Mesothelial cell of epicardium (in vitro differentiated cells): ENCODE results near the gene GPR157. TPM values are rescaled to one million over a fixed set of nuclear protein-coding genes. Genes with fewer than 3 reads are reported as not detected.
"Not testable (repeated sequence)": the region's sequence is repeated elsewhere in the genome, so short reads cannot be mapped to it uniquely, and the experiment has no call there.

Source experiments
- DNase-seq, 2 experiments: peaks; one replicate each; pipeline ENCODE4 v3.0.0; 2021; ENCODE audit warnings: low spot score in 2 of 2; ENCODE audit not compliant: unreplicated experiment in 2 of 2
- H3K27ac Mint-ChIP-seq: 2 replicates; pipeline ENCODE4 v1.8.0; 2021; ENCODE audit warnings: mixed read lengths
- H3K27me3 Mint-ChIP-seq: 2 replicates; pipeline ENCODE4 v1.8.0; 2021; ENCODE audit warnings: low read depth, mixed read lengths
- H3K36me3 Mint-ChIP-seq: 2 replicates; pipeline ENCODE4 v1.8.0; 2021; ENCODE audit warnings: mixed read lengths
- H3K4me1 Mint-ChIP-seq: 2 replicates; pipeline ENCODE4 v1.8.0; 2021; ENCODE audit warnings: mixed read lengths
- H3K4me3 Mint-ChIP-seq: 2 replicates; pipeline ENCODE4 v1.8.0; 2021; ENCODE audit warnings: mild to moderate bottlenecking, moderate library complexity, mixed read lengths
- H3K9me3 Mint-ChIP-seq: 2 replicates; pipeline ENCODE4 v1.8.0; 2021; ENCODE audit warnings: mixed read lengths
- CTCF ChIP-seq: fragments of 200-600 bp; sonication (generic); IDR thresholded peaks from one replicate; pipeline ENCODE4 v1.5.0; 2021; ENCODE audit warnings: antibody characterized with exemption; ENCODE audit not compliant: unreplicated experiment
- total RNA-seq: library from RNA; stranded (reverse); gene quantifications from 3 replicates; pipeline ENCODE4 v1.2.1, GENCODE V29; 2021

GPR157 gene
- total RNA-seq, 1 donor from 2014 or later: 8.3 TPM

DNA sequence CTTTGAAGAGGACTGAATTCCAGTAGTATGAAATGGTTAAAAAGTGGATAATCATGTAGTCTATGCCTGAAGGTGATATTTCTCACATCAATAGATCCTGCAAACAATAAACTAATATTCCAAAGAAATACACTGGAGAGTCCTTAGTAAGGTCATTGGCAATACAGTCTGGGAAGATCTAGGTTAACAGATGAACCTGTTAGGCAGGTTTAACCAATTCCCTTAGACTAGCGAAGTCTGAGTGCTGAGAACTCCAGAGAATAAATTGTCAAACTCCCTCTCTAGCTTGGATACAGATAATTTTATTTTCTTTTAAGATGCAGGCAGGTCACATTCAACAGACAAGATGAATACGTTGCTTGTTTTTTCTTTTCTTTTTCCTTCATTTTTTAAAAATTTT is 2.4 kb downstream of the GPR157 start:
- Mint-ChIP-seq H3K4me1 (peaks cover 24% of the 10 kb centered on the region), H3K27me3 (no peaks in the 10 kb centered on the region), H3K27ac (no peak overlapping the region), H3K36me3 (peaks cover 6% of the 10 kb centered on the region), H3K4me3 (no peak overlapping the region), H3K9me3 (peaks cover 5% of the 10 kb centered on the region)
- no peak for DNase-seq
- TF ChIP-seq CTCF: no peak

GRCh38 chr1:9125847-9126246 is 3.1 kb downstream of the GPR157 start:
- not testable (repeated sequence) for H3K36me3 Mint-ChIP-seq, H3K27me3 Mint-ChIP-seq, H3K27ac Mint-ChIP-seq, H3K9me3 Mint-ChIP-seq, DNase-seq, H3K4me3 Mint-ChIP-seq
- peaks cover 24% of the 10 kb centered on the region for H3K4me1 Mint-ChIP-seq

GRCh38 chr1:9125325-9125724 is 3.6 kb downstream of the GPR157 start:
- peaks cover 6% of the 10 kb centered on the region for H3K36me3 Mint-ChIP-seq
- no peak for TF ChIP-seq CTCF
- no peak for DNase-seq
- peaks cover 5% of the 10 kb centered on the region for H3K9me3 Mint-ChIP-seq
- peaks cover 24% of the 10 kb centered on the region for H3K4me1 Mint-ChIP-seq
- no peak overlapping the region for H3K4me3 Mint-ChIP-seq
- no peaks in the 10 kb centered on the region for H3K27me3 Mint-ChIP-seq
- H3K27ac Mint-ChIP-seq: no peak overlapping the region

GRCh38 chr1:9124389-9124788 is 4.5 kb downstream of the GPR157 start:
- H3K36me3 Mint-ChIP-seq, H3K9me3 Mint-ChIP-seq, DNase-seq, H3K27me3 Mint-ChIP-seq, H3K27ac Mint-ChIP-seq, H3K4me3 Mint-ChIP-seq: not testable (repeated sequence)
- peaks cover 24% of the 10 kb centered on the region for H3K4me1 Mint-ChIP-seq

DNA sequence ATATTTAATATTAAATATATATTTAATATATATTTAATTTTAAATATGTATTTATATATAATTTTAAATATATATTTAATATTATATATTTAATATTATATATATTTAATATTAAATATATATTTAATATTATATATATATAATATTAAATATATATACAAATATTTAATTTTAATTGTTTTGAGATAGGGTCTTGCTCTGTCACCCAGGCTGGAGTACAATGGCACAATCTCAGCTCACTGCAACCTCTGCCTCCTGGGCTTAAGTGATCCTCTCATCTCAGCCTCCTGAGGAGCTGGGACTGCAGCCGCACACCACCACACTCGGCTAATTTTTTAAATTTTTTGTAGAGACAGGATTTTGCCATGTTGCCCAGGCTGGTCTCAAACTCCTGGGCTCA is 5.2 kb downstream of the GPR157 start:
- not testable (repeated sequence) for DNase-seq, H3K27ac Mint-ChIP-seq, H3K9me3 Mint-ChIP-seq, H3K36me3 Mint-ChIP-seq, H3K4me3 Mint-ChIP-seq, H3K27me3 Mint-ChIP-seq
- H3K4me1 Mint-ChIP-seq: peaks cover 24% of the 10 kb centered on the region

- peaks cover 12% of the 10 kb centered on the region for H3K4me1 Mint-ChIP-seq
- peaks cover 9% of the 10 kb centered on the region for H3K36me3 Mint-ChIP-seq
- DNase-seq: no peak
- no peaks in the 10 kb centered on the region for H3K27me3 Mint-ChIP-seq
- H3K4me3 Mint-ChIP-seq: no peak overlapping the region
- H3K9me3 Mint-ChIP-seq: peaks cover 5% of the 10 kb centered on the region
- no peak overlapping the region for H3K27ac Mint-ChIP-seq
- no peak for TF ChIP-seq CTCF
Measured at GRCh38 chr1:9121496-9122409, 7.1 kb downstream of the GPR157 start.

DNA sequence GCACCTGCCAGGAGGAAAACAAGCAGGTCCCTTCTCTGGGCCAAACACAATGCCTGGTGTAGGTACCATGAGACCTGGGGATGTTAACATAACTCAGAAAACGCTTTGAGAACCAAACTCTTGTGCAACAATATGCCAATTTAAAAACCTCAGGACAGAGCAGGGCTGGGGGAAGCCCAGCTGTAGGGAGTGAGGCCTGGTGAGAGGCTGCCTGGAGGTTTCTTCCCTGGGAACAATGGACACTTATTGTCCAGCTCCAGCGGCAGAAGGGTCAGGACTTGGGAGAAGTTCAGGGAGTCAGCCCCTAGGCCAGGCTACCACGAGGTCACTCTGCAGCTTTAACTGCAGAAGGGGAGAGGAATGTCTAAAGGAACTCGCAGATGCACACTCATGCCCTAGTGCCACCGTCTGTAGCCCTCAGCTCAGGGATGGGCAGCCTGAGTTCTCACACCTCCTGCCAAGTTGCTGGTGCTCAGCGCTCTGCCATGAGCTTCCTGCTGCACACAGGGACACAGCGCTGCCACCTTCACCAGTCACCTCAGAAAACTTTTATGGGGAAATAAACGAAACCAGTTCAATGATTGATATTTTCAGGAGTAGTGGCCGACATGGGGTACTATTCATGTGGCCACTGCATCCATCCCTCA is 8.5 kb downstream of the GPR157 start:
- H3K36me3 Mint-ChIP-seq: peaks cover 9% of the 10 kb centered on the region
- no peak for DNase-seq
- H3K9me3 Mint-ChIP-seq: peaks cover 5% of the 10 kb centered on the region
- H3K27me3 Mint-ChIP-seq: no peaks in the 10 kb centered on the region
- TF ChIP-seq CTCF: no peak
- no peak overlapping the region for H3K4me3 Mint-ChIP-seq
- H3K4me1 Mint-ChIP-seq: peaks cover 6% of the 10 kb centered on the region
- H3K27ac Mint-ChIP-seq: no peak overlapping the region
